Occipital lobe (tissue), 2 donors: ENCODE data around the gene ZFYVE28. TPM values are rescaled to one million over a fixed set of nuclear protein-coding genes. Genes with fewer than 3 reads are reported as not detected.
"Not testable (repeated sequence)": the region's sequence is repeated elsewhere in the genome, so short reads cannot be mapped to it uniquely, and the experiment has no call there.

Experiments
- DNase-seq: peaks from one replicate; lab custom pipeline; 2025; lab: John Stamatoyannopoulos, UW
- total RNA-seq: library from RNA; depleted of rRNA; stranded (reverse); fragments of >200 nt; gene quantifications from one replicate; pipeline ENCODE4 v1.2.3, GENCODE V29; 2014

Gene ZFYVE28
- total RNA-seq, 1 donor from 2014 or later, result 3.7 TPM

DNA sequence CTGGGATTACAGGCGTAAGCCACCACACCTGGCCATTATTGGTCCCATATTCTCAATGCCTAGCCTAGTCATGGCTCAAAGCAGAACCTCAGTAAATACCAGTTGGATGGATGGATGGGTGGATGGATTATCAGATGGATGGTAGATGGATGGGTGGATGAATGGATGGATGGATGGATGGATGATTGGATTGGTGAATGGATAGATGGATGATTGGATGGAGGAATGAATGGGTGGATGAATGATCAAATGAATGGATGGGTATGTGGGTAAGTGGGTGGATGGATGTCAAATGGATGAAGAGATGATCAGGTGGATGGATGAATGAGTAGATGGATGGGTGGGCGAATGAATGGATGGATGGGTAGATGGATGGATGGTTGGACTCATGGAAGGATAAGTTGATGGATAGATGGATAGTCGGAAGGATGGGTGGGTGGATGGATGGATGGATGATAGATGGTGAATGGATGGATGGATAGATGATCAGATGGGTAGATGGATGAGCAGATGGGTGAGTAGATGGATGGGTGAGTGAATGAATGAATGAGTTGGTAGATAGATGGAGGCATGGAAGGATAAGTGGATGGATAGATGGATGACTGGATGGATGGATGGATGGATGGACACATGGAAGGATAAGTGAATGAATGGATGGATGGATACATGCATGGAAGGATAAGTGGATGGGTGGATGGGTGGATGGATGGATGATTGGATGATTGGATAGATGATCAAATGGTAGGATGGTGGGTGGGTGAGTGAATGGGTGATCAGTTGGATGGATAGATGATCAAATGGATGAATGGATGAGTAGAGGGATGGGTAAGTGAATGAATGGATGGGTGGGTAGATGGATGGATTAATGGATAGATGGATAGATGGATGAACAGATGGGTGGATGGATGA is 28.5 kb upstream of the ZFYVE28 start:
- DNase-seq, result no peak

DNA sequence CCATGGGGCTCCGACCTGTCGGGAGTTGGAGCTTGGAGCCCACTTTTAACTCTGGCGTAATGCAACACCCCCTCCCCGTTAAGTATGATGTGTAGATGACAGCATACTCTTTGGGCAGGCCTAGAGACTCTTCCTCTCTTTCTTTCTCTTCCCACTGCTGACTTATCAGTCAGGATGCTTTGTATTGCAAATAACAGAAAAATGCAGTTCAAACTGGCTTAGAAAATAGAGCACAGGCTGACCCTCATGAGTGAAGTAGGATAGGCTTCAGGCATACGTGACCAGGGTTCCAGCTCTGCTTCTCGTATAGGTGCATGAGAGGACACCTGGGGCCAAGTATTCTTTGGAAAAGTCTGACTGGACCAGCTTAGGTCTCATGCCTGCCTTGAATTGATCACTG is 27.1 kb upstream of the ZFYVE28 start:
- no peak for DNase-seq

DNA sequence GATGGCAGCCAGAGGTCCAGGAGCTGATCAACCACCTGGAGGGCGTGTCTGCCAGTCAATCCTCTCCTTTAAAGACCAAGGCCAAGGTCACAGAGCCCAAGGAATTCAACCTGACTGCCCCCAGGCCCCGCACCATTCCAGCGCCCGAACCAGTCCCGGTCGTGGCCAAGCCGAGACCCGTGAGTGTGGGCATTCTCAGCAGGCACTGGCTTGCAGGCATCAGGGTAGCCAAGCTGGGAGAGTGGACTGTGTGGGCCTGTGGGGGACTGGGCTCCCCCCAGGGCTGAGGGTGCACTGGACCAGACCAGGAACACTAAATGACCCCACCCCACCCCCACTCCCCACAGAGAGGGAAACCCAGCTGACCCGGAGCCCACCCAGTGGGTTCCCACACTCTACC is 26.7 kb upstream of the ZFYVE28 start:
- no peak for DNase-seq

DNA sequence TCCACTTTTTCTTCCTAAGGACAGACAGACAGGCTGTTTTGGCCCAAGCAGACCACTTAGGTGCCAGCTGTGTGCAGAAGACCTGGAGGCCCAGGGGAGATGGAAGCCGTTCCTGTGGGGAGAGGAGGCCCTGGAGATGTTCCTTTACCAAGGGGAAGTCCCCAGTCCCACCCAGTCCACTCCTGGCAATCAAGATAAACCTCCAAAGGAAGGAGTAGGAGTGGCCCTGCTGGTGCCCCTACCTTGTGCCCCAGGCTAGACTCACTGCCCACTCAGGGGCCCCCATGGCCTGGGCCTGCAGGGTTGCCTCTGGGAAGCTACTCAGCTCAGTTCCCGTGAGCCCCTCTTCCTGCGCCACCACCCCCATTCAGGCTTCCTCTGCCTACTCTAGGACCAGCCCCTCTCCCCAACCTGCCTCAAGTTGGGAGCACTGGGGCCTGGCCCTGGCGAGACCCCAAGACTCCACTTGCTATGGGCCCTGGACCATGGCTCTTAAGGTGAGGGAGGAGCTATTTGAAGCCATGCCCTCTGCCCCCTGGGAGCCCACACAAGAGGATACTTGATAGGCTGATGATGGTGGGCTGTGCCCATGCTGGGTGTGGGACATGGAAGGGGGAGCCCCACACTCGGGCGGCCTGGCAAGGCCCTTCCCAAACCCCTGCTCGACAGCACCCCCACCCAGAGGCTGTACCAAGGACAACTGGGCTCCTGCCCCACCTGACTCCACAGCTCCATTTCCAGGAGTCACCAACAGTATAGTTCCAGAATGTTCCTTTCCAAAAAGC is 25.7 kb upstream of the ZFYVE28 start:
- DNase-seq, result no peak

DNA sequence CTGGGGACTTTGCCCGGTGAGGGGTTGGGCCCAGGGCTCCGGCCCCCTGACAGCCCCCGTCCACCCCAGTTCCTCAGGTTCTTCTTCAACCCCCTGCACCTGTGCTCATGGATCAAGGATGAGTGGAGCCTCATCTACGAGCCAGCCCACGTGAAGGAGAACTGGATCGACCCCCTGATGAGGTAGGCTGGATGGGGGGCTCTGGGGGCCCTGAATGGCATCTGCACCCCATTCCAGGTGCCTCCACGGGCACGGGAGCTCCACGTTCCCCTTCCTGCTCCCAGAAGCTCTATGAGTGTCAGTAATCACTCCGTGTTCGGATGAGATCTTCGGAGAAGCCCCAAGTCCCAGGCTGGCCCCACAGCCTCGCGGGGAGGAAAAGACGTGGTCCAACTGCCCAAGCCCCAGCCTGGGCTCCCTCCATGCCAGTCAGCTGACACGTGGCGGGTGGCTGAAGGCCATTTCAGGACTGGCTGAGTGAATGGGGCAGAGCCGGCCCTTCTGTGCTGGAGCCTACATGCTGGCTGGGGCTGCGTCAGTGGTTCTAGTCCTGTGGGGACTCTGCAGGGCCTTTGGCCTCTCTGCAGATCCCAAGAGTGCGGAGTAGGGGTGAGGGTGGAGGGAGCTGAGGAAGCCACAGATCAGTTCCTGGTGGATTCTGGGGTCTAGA is 24.8 kb upstream of the ZFYVE28 start:
- no peak for DNase-seq

DNA sequence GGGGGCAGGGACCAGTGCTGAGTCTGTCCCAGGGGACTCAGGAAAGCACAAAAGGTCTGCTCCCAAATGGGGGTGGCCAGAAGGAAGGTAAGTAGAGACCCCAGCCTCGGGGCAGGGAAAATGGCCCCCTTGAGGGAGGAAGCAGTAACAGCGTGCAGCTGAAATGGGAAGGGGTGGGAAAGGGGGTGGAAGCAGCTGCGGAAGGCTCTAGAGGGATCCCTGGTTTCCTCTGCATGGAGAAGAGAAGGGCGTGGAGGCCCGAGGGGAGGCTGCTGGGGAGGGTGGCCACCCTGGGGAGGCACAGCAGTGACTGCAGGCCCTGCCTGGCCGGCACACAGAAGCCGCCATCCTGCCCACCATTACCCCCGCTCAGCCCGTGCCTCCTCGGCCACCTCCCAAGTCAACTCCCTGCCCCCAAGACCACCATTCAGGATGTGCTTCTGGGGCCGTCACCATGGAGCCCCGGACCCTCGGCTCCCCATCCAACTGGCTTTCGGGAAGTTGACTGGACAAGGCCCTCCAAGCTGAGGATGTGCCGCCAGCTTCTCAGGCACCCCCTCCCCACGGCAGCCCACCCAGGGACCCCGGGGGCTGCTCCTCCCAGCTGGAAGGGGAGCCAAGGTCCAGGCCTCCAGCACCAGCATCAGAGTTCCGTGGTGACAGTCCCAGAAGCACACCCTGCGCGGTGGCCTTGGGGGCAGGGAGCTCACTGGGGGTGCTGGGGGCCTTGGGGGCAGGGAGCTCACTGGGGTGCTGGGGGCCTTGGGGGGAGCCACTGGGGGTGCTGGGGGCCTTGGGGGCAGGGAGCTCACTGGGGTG is 23.9 kb upstream of the ZFYVE28 start:
- DNase-seq, result no peak

DNA sequence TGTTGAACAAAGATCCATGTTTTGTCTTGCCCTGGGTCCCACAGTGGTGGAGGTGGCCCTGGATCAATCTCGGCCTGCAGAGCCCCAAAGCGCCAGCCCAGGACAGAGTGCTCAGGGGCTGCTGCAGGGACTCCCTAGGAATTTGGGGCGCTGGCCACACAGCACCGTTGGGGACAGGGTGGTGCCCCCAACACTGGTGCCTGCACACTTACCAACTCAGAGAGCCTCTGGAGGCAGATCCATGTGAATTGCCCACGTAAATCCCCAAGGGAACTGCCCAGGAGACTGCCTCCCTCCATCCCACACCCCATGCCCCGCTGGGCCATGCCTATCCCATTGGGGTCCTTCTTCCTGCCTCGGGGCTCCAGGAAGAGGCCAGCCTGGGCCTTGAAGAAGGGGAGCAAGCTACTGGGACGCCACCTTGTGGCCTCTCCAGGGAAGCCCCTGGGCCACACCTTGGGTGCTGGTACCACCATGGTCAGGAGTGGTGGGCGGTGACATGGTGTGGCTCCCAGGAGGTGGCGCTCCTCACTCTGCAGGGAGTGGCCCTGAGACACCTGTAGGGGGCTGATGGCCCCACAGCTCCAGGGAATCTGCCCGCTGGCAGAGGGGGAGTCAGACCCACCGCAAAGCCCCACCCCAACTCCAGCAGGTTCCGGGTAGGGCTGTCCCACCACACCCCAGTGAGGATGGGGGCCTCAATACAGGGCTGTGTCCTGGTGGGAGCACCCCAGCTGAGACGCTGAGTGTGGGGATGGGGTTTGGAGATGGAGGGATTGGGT is 23.1 kb upstream of the ZFYVE28 start:
- no peak for DNase-seq

DNA sequence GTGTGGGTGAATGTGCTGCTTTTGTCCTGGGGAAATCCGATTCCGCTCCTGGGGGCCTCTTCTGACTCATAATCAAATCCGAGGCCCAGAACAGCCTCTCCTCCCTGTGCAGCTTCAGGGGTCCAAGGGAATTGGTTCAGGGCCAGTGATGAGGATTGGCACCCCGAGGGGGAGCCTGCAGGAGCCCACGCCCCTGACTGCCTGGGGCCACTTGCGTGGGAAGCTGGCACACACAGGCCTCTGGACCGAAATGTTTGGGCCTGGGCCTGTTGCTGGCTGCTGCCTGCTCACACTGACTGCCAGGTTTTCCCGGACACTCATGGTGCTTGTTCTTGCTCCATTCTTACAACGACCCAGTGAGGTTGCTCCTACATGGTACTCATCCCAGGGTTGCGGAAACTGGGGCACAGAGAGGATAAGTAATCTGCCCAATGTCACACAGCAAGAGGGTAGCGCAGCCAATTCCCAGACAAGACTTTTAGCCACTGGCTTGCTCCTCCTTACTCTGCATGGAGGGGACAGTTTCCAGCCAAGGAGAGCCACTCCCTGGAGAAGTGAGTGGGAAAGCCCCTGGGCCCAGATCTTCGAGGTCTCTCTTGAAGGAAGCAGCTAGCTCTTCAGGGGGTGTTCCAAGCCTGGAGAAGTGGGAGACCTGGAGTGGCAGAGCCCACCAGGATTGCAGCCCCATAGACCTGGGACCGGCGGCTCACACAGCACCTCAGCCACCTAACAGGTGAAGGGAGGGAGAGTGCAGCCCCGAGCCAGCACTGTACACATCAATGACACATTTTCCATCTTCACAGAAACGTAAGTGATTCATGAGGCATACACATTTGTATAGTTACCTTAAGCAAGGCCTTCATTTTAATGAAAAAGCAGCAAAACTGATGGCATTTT is 20.6 kb upstream of the ZFYVE28 start:
- no peak for DNase-seq

DNA sequence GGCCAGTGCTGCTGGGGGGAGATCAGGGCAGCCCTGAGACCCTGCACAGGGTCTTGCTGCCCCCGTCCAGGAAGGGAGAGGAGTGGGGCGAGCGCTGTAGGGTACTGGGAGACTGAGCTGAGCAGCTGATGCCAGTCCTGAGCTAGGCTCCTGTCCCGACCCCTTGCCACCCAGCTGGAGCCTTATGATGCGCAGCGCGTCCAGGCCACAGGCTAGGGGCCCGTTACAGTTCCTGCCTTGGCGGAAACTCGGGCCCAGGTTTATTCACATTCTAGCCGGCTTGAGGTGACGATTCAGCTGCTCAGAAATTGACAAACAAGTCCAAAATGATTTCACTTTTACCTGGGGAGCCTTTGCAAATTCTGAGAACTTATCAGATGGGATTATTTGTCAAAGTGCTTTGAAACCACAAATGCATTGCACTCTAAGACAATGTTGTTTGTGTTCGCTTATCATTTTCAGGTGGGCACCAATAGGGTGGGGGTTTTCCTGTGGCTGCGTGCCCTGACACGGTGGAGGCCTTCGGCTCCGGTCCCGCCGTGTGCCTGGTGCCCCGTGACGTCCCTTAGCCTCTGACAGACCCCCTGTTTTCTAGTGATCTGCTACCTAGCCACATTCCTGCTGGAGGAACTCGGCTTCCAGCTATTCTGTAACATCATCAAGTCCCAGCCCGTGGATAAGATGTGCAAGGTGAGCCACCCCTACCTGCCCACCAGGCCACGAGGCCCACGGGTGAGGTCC is 19.2 kb upstream of the ZFYVE28 start:
- DNase-seq, result no peak

DNA sequence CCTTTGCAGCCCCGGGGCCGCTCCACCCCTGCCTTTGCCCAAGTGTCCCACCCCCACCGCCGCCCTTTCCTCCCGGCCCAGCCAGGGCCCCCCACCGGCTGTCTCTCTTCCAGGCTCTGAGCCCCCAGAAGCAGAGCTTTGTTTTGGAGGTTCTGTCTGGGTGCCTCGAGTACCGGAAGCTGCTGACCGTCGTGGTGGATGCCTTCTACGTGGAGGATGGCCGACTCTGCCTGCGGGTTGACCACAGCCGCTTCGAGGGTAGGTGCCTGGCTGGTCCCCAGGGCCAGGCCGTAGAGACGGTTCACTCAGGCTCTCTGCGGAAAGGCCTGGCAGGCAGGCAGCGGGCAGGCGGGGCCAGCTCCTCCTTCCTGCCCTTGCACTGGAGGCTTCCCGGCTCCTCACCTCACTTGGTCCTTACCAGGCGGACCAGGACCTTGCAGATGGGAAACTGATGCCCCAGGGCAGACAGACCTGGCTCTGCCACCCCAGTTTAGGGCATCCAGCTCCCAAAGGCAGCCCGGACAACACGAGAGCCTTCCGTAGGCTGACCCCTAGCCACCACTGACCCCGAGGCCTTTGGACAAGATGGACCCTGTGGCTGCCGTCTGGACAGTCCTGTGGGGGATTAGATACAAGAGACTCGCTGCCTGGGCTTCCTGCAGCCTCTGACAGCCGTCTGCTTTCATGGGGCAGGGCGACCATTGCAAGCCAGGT is 18.5 kb upstream of the ZFYVE28 start:
- DNase-seq, result no peak

DNA sequence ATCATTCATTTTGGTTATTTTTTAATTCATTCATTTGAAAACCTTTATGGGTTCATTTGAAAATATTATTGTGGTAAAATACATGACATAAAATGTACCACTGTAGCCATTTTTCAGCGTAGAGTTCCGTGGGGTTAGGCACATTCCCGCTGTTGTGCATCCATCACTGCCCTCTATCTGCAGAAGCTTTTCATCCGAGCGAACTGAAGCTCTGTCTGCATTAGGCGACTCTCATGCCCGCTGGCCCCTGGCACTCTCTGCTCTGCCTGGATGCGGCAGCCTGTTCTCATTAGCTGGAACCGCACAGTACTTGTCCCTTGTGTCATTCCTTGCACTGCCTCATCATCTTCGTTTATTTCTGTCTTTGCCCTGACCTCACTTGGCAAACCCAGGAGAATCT is 17.9 kb upstream of the ZFYVE28 start:
- peak; percentile 32 for DNase-seq

DNA sequence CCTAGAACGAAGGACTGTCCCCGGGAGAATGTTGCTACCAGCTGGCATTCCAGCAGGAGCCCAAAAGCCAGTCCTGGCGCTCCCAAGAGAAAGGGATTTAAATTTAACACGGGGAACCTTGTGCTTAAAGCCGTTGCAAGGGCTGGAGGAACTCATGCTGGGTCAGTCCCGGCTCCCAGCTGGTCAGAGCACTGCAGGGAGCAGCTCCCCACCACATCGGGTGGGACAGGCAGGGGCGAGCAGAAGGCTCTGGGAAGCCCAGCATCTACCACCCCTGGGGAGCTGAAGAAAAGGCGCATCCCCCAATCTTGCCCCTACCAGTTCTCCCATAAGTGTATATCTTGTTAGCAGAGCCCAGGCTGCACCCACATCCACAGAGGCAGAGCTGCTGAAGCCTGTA is 16.0 kb upstream of the ZFYVE28 start:
- DNase-seq, result no peak

DNA sequence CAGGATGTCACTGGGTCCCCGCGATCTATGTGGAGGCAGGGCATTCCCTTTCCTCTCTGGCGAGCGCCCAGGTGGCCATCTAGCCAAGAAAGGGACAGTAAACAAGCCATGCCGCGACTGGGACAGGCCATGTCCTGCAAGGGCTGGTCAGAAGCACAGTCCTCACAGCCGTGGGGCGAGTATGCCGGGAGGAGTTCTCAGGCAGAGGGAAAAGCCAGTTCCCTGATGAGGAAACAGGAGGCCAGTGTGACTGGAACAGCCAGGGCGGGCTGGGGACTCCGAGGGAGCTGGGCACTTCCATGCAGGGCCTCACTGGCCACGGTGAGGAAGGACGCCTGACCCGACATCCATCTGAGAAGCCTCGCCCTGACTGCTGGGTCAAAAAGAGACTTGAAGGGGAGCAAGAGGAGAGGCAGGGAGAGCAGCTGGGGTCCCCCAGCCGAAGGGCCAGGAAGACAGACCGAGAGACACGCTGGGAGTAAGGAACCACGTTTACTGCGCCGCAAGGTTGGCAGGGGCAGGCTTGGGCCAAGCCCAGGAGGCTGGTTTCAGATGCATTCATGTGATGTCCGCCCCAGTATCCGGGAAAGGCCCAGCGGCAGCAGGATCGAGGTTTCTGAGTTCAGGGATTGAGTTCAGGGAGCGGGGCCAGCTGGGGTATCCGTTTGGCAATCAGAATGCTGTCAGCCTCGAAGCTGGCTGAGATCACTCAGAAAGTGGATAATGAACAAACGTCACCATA is 15.3 kb upstream of the ZFYVE28 start:
- DNase-seq, result no peak

DNA sequence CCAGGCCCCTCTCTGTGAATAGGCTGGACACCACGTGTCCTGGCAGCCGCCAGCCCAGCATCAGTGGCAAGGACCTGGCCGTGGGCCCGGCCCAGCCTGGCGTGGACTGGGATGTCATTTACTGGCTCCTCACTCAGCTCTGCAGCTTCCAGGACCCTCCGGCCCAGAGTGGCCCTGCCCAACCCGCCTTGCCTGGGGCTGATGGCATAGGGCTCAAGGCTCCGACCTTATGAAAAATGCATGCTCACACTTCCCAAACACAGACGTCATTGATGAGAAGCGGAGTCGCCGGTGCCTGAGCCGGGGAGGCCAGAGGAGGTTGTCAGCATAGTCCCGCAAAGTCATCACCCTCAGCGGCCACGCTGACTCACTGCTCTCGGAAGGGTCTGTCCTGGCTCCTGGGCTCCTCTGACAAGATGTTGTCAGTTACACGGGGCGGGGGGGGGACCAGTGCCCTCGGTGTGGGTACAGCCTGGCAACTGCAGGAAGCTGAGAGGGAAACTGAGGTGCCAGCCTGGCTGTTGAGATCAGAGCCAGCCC is 14.6 kb upstream of the ZFYVE28 start:
- peak; percentile 66 for DNase-seq

DNA sequence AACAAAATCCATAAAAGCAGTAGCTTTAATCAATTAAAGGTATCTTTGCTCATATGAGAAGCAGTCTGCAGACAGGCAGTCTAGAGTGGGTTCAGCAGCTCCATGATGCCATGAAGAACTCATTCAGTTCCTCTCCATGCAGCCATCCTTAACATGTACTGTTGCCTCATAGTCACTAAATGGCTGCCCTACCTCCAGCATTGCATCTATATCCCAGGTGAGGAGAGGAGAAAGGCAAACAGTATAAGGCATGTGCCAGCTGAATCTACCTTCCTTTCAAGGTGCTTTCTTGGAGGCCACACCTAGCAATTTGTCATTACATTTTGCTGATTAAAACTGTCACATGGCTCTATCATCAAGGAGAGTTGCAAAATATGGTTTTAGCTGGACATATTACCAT is 13.6 kb upstream of the ZFYVE28 start:
- DNase-seq, result no peak

DNA sequence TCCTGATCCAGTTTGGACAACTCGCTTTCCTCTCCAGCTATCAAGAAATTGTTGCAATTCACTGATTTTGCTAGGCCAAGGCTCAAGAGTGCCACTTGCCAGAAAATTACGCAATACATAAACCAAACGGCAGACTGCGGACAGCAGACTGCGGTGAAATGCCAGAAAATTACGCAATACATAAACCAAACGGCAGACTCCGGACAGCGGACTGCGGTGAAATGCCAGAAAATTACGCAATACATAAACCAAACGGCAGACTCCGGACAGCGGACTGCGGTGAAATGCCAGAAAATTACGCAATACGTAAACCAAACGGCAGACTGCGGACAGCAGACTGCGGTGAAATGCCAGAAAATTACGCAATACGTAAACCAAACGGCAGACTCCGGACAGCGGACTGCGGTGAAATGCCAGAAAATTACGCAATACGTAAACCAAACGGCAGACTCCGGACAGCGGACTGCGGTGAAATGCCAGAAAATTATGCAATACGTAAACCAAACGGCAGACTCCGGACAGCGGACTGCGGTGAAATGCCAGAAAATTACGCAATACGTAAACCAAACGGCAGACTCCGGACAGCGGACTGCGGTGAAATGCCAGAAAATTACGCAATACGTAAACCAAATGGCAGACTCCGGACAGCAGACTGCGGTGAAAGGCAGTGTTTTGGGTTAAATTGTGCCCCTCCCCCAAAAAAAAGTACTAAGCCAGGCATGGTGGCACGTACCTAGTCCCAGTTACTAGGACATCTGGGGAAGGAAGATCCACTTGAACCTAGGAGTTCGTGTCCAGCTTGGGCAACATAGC is 11.7 kb upstream of the ZFYVE28 start:
- DNase-seq, result not testable (repeated sequence)
